ENCODE measurements around the gene BCAS1.

- TF ChIP-seq EZH2 (optimal IDR thresholded peaks at IDR 0.05; ENCODE audit: low read depth, low read length) (no peak), CTCF (IDR thresholded peaks at IDR 0.05; ENCODE audit: low read length) (no peak), EZH2phosphoT487 (IDR thresholded peaks at IDR 0.05; ENCODE audit: low read length) (no peak)
These were observed 167.3 kb downstream of the BCAS1 start for GRCh38 chr20:53902968-53903651.
